T47D (cell line): ENCODE measurements around the gene SLC12A4.
"Not testable (repeated sequence)": the region's sequence is repeated elsewhere in the genome, so short reads cannot be mapped to it uniquely, and the experiment has no call there.

Source experiments
- DNase-seq, 2 experiments: peaks; one replicate each; pipeline versions ENCODE4 v3.0.0 to v3.0.0-alpha.2; 2011 to 2012; ENCODE audit warnings: low read depth in 1 of 2, low spot score in 1 of 2
- JUND ChIP-seq: IDR thresholded peaks from 2 replicates; pipeline ENCODE4 v1.6.1; 2012; ENCODE audit warnings: low read depth
- in situ Hi-C: cut with HindIII; loops from 2 replicates; pipeline ENCODE4 v1.10.0; 2016; ENCODE audit warnings: low sequenced_read_pairs, low pct_unique_long_range_greater_than_20kb

SLC12A4 gene

DNA sequence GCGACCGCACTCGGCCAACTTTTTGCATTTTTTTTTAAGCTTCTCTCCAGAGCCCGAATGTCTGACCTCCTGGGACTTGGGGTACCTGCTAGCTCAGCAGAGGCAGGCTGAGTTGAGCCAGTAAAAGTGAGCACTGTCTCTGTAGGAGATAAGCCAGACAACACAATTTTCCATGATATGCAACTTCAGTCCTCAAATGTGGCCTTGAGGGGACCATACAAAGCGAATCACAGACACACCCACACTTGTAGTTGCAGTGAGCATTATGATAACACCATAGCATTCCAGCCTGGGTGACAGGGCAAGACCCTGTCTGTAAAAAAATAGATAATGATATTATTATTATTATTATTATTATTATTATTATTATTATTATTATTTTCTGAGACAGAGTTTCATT lies 28.2 kb upstream of the SLC12A4 start:
- no peak for DNase-seq
- in situ Hi-C loops, result no loop called here
- TF ChIP-seq JUND, result no peak

DNA sequence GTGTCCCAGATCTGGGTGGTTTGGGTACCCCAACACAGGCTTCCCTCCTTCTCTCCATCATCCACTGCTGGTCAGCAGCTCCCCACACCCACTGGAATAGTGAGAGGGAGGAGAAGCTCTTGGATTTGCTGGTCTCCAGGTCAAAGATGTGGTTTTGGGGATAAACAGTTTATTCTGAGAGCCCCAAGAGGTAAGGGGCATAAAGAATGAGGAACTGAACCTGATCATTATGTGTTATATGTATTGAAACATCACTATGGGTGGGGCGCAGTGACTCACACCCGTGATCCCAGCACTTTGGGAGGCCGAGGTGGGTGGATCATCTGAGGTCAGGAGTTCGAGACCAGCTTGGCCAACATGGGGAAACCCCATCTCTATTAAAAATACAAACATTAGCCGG lies 27.0 kb upstream of the SLC12A4 start:
- TF ChIP-seq JUND, result no peak
- in situ Hi-C loops, result no loop called here
- no peak for DNase-seq

DNA sequence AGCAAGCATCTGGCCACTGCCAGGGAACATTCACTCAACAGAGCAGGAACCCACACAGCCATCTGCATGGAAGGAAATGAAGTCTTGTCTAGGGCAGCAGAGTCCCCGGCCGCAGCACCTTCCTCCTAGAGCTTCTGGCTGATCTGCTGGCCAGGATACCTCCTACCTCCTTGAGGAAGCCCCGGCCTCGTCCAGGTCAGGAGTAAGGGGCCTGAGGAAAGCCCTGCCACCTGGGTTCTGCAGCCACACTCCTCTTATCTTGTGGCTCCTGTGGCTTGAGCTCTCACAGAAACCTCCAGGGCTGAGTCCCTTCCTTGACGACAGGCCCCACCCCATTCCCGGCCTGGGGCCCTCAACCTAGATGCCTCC lies 25.6 kb upstream of the SLC12A4 start:
- in situ Hi-C loops, DNase-seq: not testable (repeated sequence)

DNA sequence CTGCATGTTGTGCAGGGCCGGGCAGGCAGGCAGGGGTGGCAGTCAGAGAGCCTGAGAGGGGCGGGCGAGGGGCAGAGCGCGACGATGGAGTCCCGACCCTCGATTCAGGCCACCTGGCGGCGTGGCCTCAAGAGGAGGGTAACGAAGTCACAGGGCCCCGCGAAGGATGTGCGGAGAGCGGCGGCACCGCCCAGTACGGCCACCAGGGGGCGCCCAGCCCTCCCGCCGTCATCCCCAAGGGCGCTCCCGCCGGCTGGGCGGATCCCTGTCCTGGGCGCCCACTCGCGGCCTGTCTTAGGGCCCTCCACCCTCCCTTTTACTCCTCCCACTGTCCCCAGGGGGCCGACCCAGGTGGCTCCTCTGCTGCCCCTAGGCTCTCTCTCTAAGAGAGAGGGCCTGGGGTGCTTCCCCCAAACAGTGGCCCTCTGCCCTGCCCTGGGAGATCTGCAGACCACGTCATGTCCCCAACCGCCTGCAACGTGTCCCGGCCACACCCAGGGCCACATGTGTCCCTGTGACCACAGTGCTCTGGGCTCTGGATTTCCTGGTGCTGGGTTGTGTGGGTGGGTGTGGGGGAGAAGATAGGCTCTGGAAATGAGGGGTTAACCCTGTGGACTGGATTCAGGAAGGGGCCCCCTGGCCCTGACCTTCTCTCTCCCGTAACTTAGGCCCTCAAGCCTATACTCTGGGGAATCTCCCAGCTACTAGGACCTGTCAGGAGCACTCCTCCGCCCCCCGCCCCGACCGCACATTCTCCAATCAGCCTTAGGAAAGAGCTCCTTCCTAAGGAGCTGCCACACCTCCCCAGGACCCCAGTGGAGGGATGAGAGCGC lies 25.0 kb upstream of the SLC12A4 start:
- DNase-seq, result peak; percentile 74 to 77
- in situ Hi-C loops, result no loop called here
- TF ChIP-seq JUND, result no peak

DNA sequence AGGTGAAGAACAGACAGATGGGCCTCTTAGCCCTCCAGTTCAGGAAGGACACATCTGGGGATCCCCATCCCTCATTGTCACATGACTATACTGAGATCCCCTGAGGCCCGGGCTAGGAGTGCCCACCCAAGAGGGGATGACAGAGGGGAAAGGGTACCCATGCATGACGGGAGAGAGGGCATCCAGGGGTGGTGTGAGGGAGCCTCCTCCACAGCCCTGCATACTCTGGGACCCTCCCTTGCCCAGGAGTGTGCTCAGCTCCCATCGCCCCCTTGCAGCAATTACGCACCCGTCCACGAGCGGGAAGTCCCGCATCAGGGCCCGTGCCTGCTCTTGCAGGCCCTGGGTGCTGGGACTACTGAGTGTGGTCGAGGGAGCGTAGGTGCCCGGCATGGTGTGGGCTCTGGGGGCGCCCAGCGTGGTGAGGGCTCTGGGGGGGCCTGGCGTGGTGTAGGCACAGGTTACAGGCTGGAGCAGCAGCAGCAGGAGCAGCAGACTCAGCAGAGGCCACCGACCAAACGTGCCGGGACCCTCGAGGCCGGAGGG lies 24.3 kb upstream of the SLC12A4 start:
- TF ChIP-seq JUND, result no peak
- DNase-seq, result no peak
- in situ Hi-C loops, result no loop called here

DNA sequence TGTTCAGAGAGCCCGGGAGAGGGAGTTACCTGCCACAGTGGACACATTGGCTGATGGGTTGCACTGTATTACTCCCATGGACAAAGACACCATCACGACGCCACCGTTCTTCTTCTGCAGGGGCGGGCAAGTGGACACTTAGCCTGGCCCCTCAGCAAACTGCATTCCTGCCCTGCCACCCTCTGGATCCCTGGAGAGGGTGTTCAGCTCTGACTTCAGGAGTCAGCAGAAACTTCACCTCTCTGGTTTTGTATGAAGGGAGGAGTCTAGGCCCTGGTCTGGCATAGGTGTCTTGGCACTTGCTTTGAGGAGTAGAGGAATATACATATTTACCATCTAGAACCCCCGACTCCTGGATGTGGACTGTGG lies 21.6 kb upstream of the SLC12A4 start:
- DNase-seq, result no peak
- no peak for TF ChIP-seq JUND
- in situ Hi-C loops, result no loop called here

DNA sequence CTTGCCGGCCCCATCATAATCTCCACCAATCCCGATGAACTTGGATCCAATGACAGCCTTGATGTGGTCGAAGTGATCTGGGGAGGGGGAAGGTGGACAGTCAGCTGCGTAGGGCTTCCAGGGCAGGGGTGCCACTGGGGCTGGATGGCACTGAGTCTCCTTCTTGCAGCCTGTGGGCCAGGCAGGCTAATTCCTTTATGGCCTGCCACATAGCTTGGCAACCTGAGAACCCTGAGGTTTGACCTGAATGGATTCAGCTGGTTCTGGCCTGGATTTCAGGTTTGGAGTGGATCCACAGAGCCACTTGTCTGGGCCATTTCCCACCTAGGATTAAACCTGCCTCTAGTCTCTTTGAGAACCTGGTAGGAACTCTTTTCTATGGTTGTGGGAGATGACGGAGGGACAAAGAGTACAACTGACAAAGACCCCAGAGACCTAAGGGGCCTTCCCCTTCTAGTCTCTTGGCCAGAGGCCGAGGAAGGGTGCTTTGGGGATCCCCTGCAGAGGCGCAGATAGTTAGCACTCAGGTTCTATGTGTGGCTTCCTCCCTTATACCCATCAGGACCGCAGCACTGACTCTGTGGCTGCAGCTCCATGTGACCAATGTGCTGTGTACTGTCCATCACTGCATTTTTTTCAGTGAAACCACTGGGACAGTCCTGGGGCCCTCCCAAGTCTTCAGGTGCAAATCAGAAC lies 21.0 kb upstream of the SLC12A4 start:
- TF ChIP-seq JUND, result no peak
- DNase-seq, result no peak
- in situ Hi-C loops, result no loop called here

DNA sequence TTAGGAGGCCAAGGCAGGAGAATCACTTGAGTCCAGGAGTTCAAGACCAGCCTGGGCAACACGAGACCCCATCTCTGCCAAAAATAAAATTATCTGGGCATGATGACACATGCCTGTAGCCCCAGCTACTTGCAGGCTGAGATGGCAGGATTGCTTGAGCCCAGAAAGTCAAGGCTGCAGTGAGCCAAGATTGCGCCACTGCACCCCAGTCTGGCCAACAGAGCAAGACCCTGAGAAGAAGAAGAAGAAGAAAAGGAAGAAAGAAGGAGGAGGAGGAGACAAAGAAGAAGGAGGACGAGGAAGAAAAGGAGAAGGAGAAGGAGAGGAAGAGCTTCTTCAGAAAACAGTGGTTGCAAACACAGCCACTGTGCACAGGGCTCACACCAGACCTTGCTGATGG lies 20.2 kb upstream of the SLC12A4 start:
- no peak for TF ChIP-seq JUND
- DNase-seq, result no peak
- in situ Hi-C loops, result no loop called here

DNA sequence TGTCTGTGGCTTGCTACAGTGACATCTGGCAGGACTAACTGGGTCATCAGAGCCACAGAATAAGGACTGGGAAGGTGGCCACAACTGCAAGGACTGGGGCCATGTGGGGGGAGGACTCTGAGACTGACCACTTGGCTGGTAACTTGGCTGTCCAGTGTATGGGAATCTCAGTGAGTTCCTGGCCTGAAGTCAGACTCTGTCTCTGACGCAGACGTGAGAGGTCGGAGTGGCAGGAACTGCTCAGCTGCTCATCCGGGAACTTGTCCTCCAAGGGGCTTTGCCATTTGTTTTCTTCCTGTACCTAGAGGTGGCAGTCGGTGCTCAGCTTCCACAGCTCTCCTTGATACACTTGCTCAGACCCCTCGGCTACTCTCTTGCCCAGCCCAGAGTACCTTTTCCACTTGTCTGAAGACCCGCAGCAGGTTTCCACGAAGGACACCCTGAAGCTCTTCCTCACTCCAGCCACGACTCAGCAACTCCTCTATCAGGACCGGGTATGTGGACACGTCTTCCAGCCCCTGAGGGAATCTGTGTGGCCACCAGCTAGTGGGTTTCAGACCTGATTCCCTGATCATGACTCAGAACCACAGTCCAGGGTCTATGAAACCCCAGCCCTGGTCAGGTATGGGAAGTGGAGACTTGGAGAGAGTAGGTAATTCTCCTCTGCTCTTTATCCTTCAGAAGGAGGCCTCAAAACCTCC lies 19.2 kb upstream of the SLC12A4 start:
- TF ChIP-seq JUND, result no peak
- no peak for DNase-seq
- in situ Hi-C loops, result no loop called here

DNA sequence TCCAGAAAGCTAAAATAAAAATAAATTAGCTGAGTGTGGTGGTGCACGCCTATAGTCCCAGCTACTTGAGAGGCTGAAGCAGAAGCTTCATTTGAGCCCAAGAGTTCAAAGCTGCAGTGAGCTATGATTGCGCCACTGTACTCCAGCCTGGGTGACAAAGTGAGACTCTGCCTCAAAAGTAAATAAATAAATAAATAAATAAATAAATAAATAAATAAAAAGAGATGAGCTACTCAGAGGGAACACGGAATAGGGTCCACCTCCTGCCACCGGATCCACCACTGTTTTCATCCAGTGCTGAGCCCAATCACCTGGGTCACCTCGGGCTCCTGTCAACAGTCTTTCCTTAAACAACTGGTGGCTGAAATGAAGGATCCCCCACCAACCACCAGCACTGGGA lies 18.5 kb upstream of the SLC12A4 start:
- TF ChIP-seq JUND, result no peak
- DNase-seq, result no peak
- in situ Hi-C loops, result no loop called here

DNA sequence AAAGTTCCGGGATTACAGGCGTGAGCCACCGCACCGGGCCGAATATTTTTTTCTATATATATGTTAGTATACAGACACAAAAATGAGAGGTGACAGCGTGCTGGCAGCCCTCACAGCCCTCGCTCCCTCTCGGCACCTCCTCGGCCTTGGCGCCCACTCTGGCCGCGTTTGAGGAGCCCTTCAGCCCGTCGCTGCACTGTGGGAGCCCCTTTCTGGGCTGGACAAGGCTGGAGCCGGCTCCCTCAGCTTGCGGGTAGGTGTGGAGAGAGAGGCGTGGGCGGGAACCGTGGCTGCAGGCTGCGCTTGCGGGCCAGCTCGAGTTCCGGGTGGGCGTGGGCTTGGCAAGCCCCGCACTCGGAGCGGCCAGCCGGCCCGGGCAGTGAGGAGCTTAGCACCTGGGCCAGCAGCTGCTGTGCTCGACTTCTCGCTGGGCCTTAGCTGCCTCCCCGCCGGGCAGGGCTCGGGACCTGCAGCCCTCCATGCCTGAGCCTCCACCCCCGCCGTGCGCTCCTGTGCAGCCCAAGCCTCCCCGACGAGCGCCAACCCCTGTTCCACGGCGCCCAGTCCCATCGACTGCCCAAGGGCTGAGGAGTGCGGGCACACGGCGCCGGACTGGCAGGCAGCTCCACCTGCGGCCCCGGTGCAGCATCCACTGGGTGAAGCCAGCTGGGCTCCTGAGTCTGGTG lies 13.7 kb upstream of the SLC12A4 start:
- no peak for DNase-seq
- in situ Hi-C loops, result no loop called here
- TF ChIP-seq JUND, result no peak

DNA sequence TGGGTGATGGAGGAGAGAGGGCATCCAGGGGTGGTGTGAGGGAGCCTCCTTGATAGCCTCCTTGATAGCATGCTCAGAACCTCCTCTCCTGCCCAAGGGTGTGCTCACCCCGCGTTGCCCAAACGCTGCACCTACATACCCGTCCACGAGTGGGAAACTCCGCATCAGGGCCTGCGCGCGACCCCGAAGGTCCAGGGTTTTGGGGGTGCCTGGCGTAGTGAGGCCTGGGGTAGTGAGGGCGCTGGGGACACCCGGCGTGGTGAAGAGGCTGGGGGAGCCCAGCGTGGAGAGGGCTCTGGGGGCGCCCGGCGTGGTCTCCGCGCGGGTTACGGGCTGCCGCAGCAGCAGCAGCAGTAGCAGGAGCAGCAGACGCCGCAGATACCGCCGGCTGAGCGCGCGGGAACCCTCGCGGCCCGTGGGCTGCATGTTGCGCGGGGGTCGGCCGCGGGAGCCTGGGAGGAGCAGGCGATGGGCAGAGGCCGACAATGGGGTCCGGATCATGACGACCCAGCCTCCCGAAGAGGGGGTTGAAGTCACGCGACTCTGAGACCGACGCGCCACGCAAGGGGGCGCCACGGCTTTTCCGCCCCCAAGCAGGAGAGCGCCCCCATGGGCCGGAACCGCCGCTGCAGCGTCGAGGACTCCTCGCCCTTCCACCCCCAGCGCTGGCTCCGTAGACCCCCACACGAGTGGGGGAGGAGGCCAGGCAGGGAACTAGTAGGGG lies 11.7 kb upstream of the SLC12A4 start, which contains the start of gene DPEP3:
DPEP3 (minus strand) TSS at position 545 of the 724 bp plus-strand sequence; CDS start at position 426, 119 bp downstream.
- no peak for DNase-seq
- TF ChIP-seq JUND, result no peak
- in situ Hi-C loops, result no loop called here
